HepG2 (cell line): ENCODE results near the gene ERMP1. TPM values are rescaled to one million over a fixed set of nuclear protein-coding genes. Genes with fewer than 3 reads are reported as not detected.

ENCODE experiments used
- ATAC-seq: fragments of 200-7000 bp; cut with Tn5 transposase; 3 replicates; pipeline ENCODE4 v1.9.1; 2020; ENCODE audit warnings: mild to moderate bottlenecking, moderate library complexity
- BruUV-seq: library from RNA; stranded (reverse); fragments of 400-500 nt; replicated peaks from 2 replicates; lab custom pipeline; 2021; lab: Mats Ljungman, UMichigan
- CTCF ChIA-PET: fragments of 300-600 bp; formaldehyde crosslinking; extraction: SDS; loops from one replicate; lab custom pipeline; 2021; ENCODE audit warnings: low total read pairs, inconsistent platforms, low intra/inter-chr PET ratio; lab: Yijun Ruan, JAX
- POLR2A ChIA-PET: fragments of 350-600 bp; sonication (Branson Sonifier 250); formaldehyde crosslinking; loops from one replicate; lab custom pipeline; 2020; ENCODE audit warnings: antibody characterized with exemption, inconsistent platforms; lab: Yijun Ruan, JAX
- DNase-seq: peaks from one replicate; pipeline ENCODE4 v3.0.0-alpha.2; 2015; ENCODE audit warnings: low spot score
- FAIRE-seq: peaks from 3 replicates; lab custom pipeline; 2011; peaks lifted over from hg19 to GRCh38; lab: Jason Lieb, UNC
- H2AFZ ChIP-seq: one replicate; pipeline ENCODE4 v1.6.1; 2011; ENCODE audit warnings: low read length, inconsistent platforms
- H3K27ac ChIP-seq: fragments of 300-600 bp; 3 replicates; pipeline ENCODE4 v1.8.0; 2011; ENCODE audit warnings: mixed run types, mild to moderate bottlenecking, mixed read lengths, low read length, inconsistent platforms; ENCODE audit not compliant: insufficient read depth; ENCODE audit errors: extremely low read length
- H3K27me3 ChIP-seq, 2 experiments: fragments of 200-600 bp in 1 of 2; 2 replicates in 1 of 2; 3 replicates in 1 of 2; pipeline versions ENCODE4 v1.6.0 to v1.8.0; 2011; ENCODE audit warnings: low read length in 2 of 2, mild to moderate bottlenecking in 2 of 2, moderate library complexity in 2 of 2, inconsistent platforms in 1 of 2; ENCODE audit not compliant: insufficient read depth in 2 of 2, control insufficient read depth in 1 of 2
- H3K36me3 ChIP-seq, 2 experiments: fragments of 200-600 bp in 1 of 2; replicated peaks in 1 of 2; 2 replicates in 1 of 2; 3 replicates in 1 of 2; pipeline versions ENCODE4 v1.5.1 to v1.8.0; 2011; ENCODE audit warnings: low read length in 2 of 2, inconsistent platforms in 1 of 2; ENCODE audit not compliant: insufficient read depth in 2 of 2, control insufficient read depth in 1 of 2
- H3K4me1 ChIP-seq: 2 replicates; pipeline ENCODE4 v1.5.1; 2012; ENCODE audit warnings: low read length, inconsistent platforms; ENCODE audit not compliant: insufficient read depth
- H3K4me2 ChIP-seq: 2 replicates; pipeline ENCODE4 v1.6.0; 2011; ENCODE audit warnings: low read depth, low read length, inconsistent platforms
- H3K4me3 ChIP-seq, 3 experiments: fragments of 200-600 bp in 1 of 3; sonication (generic), shearing (Covaris generic) in 1 of 3; replicated peaks in 1 of 3; 2 replicates each; pipeline ENCODE4 v1.5.1; 2011 to 2016; ENCODE audit warnings: low read length in 3 of 3, inconsistent platforms in 2 of 3, low read depth in 2 of 3, mild to moderate bottlenecking in 2 of 3, control low read depth in 1 of 3, mixed read lengths in 1 of 3; ENCODE audit not compliant: insufficient read depth in 1 of 3
- H3K79me2 ChIP-seq: one replicate; pipeline ENCODE4 v1.6.1; 2011; ENCODE audit warnings: low read length, inconsistent platforms; ENCODE audit not compliant: insufficient read depth
- H3K9ac ChIP-seq: 2 replicates; pipeline ENCODE4 v1.6.0; 2011; ENCODE audit warnings: mild to moderate bottlenecking, low read depth, low read length, inconsistent platforms; ENCODE audit not compliant: insufficient read depth
- H3K9me3 ChIP-seq: 2 replicates; pipeline ENCODE4 v1.5.1; 2012; ENCODE audit warnings: mild to moderate bottlenecking, low read length
- H4K20me1 ChIP-seq: 2 replicates; pipeline ENCODE4 v1.6.0; 2011; ENCODE audit warnings: inconsistent platforms, mild to moderate bottlenecking, low read length, moderate library complexity; ENCODE audit not compliant: insufficient read depth
- HOXD1 ChIP-seq: sonication (generic); formaldehyde crosslinking; IDR thresholded peaks from 2 replicates; pipeline ENCODE4 v1.5.0; 2020; ENCODE audit warnings: missing genetic modification reagents
- MED1 ChIP-seq: sonication (generic); formaldehyde crosslinking; IDR thresholded peaks from 2 replicates; pipeline ENCODE4 v1.4.0; 2020; ENCODE audit warnings: missing genetic modification reagents
- MED13 ChIP-seq: sonication (generic); formaldehyde crosslinking; IDR thresholded peaks from 2 replicates; pipeline ENCODE4 v1.5.0; 2020; ENCODE audit warnings: missing genetic modification reagents
- MTF1 ChIP-seq: sonication (generic); formaldehyde crosslinking; IDR thresholded peaks from 2 replicates; pipeline ENCODE4 v1.5.0; 2020; ENCODE audit warnings: missing genetic modification reagents
- NFE2L2 ChIP-seq: fragments of 150-350 bp; IDR thresholded peaks from 2 replicates; pipeline ENCODE4 v1.6.1; 2014; ENCODE audit warnings: low read length
- RBM22 ChIP-seq: fragments of 200-400 bp; formaldehyde crosslinking; optimal IDR thresholded peaks from 2 replicates; pipeline ENCODE3; 2017; ENCODE audit warnings: mild to moderate bottlenecking, low read length, moderate library complexity
- TBP ChIP-seq: sonication (generic); formaldehyde crosslinking; IDR thresholded peaks from 2 replicates; pipeline ENCODE4 v1.5.0; 2020; ENCODE audit warnings: missing genetic modification reagents
- WIZ ChIP-seq: sonication (generic); formaldehyde crosslinking; IDR thresholded peaks from 2 replicates; pipeline ENCODE4 v1.5.1; 2020; ENCODE audit warnings: mild to moderate bottlenecking, missing genetic modification reagents
- ZHX1 ChIP-seq: sonication (generic); formaldehyde crosslinking; IDR thresholded peaks from 2 replicates; pipeline ENCODE4 v1.8.1; 2022; ENCODE audit warnings: low read depth, mild to moderate bottlenecking, missing genetic modification reagents
- ZNF224 ChIP-seq: sonication (generic); formaldehyde crosslinking; IDR thresholded peaks from 2 replicates; pipeline ENCODE4 v1.5.0; 2020; ENCODE audit warnings: mild to moderate bottlenecking, missing genetic modification reagents
- ZNF251 ChIP-seq: sonication (generic); formaldehyde crosslinking; IDR thresholded peaks from 2 replicates; pipeline ENCODE4 v1.9.0; 2021; ENCODE audit warnings: mild to moderate bottlenecking, missing genetic modification reagents
- ZNF367 ChIP-seq: sonication (generic); formaldehyde crosslinking; IDR thresholded peaks from 2 replicates; pipeline ENCODE4 v1.4.0; 2020; ENCODE audit warnings: missing genetic modification reagents, borderline replicate concordance
- ZNF775 ChIP-seq: sonication (generic); formaldehyde crosslinking; IDR thresholded peaks from 2 replicates; pipeline ENCODE4 v1.4.0; 2020; ENCODE audit warnings: missing genetic modification reagents, mild to moderate bottlenecking, moderate library complexity, borderline replicate concordance
- WGBS: methylation state at CpG from one replicate; pipeline ENCODE4 v1.1.6; 2017; ENCODE audit warnings: low lambda C conversion rate; 5-methylcytosine and 5-hydroxymethylcytosine counted together
- in situ Hi-C: cut with HindIII; loops from 2 replicates; pipeline ENCODE4 v1.10.0; 2017; ENCODE audit warnings: low pct_unique_long_range_greater_than_20kb; ENCODE audit not compliant: extremely low pct_ligation_motif_present
- intact Hi-C: fragments of 100-400 bp; cut with micrococcal nuclease; formaldehyde crosslinking; loops from one replicate; pipeline ENCODE4 v1.10.0; 2022; ENCODE audit not compliant: unreplicated experiment
- polyA plus RNA-seq, 8 experiments: library from polyadenylated mRNA; depleted of rRNA in 3 of 8; stranded (reverse) in 7 of 8; unstranded in 1 of 8; fragments of >200 nt; fragmentation: Illumina TruSeq in 4 of 8; extraction: Trizol in 4 of 8; gene quantifications; 2 replicates each; pipeline versions ENCODE4 v1.2.1 to v1.2.3, GENCODE V29; 2011 to 2016; ENCODE audit warnings: low read depth in 4 of 8, missing spikeins in 1 of 8, mixed read lengths in 1 of 8; ENCODE audit not compliant: insufficient read depth in 1 of 8
- total RNA-seq, 5 experiments: library from RNA; depleted of rRNA; stranded (reverse); fragments of >200 nt; fragmentation: Illumina TruSeq; extraction: Trizol; gene quantifications; 2 replicates each; pipeline ENCODE4 v1.2.3, GENCODE V29; 2016; ENCODE audit warnings: low read depth in 1 of 5

ERMP1 gene
- total and polyA plus RNA-seq, 2 of the 13 experiments (the other 11 are each of a cell fraction or from before 2014, with no cell fraction given) = 40.9 to 65.4 TPM

- peak; percentile 53 for ATAC-seq
- no peak for TF ChIP-seq ZNF251 (CRISPR knock-in tag)
- peak; percentile 51 for TF ChIP-seq RBM22
- Histone ChIP-seq H4K20me1 (peaks cover 3% of the 10 kb centered on the region; the same call in 1 of the 2 replicates), H3K4me3 (no peak overlapping the region), H3K4me2 (no peak overlapping the region), H3K27me3 (no peaks in the 10 kb centered on the region), H3K4me1 (peaks cover 4% of the 10 kb centered on the region), H3K79me2 (peaks cover 10% of the 10 kb centered on the region), H3K36me3 (peaks cover 8 to 73% of the 10 kb centered on the region in 2 experiments), H3K27ac (no peak overlapping the region), H2AFZ (no peak overlapping the region), H3K9me3 (no peaks in the 10 kb centered on the region), H3K9ac (no peak overlapping the region)
- FAIRE-seq = no peak
- WGBS = 96% methylated on average over 3 of the region's 5 CpGs
- in situ Hi-C loops = no loop called here
- no TSS peak for BruUV-seq
- ChIA-PET POLR2A (no interaction called here), CTCF (no interaction called here)
- no peak for DNase-seq
- intact Hi-C loops = no loop called here
Measured at GRCh38 chr9:5789489-5789888, 43.4 kb downstream of the ERMP1 start.

GRCh38 chr9:5787759-5788302 lies 45.1 kb downstream of the ERMP1 start:
- in situ Hi-C loops (no loop called here), intact Hi-C loops (no loop called here)

More at GRCh38 chr9:5787759-5788302, 45.1 kb downstream of the ERMP1 start:
- Histone ChIP-seq H4K20me1 (no peaks in the 10 kb centered on the region), H3K4me2 (no peak overlapping the region), H3K36me3 (peaks cover 8 to 64% of the 10 kb centered on the region in 2 experiments), H3K9ac (no peak overlapping the region), H2AFZ (no peak overlapping the region), H3K4me1 (peaks cover 15% of the 10 kb centered on the region), H3K79me2 (peaks cover 3% of the 10 kb centered on the region), H3K27me3 (no peaks in the 10 kb centered on the region), H3K4me3 (no peak overlapping the region), H3K27ac (no peak overlapping the region), H3K9me3 (no peaks in the 10 kb centered on the region)
- TF ChIP-seq ZNF367 (CRISPR knock-in tag) = no peak
- TF ChIP-seq MED13 (CRISPR knock-in tag) = no peak
- no peak for TF ChIP-seq MED1 (CRISPR knock-in tag)
- no peak for TF ChIP-seq WIZ (CRISPR knock-in tag)
- TF ChIP-seq MTF1 = no peak
- no peak for TF ChIP-seq TBP
- TF ChIP-seq NFE2L2 = no peak
- no peak for TF ChIP-seq ZHX1 (CRISPR knock-in tag)
- TF ChIP-seq HOXD1 = no peak
- TF ChIP-seq ZNF224 (CRISPR knock-in tag) = no peak
- TF ChIP-seq ZNF775 (CRISPR knock-in tag) = no peak
- ChIA-PET CTCF (no interaction called here), POLR2A (no interaction called here)
- ATAC-seq (no peak), FAIRE-seq (no peak), DNase-seq (no peak)
- WGBS = 97% methylated on average over 2 of the region's 2 CpGs
- no TSS peak for BruUV-seq
